GM12892 (cell line): ENCODE results near the gene RYK.

ENCODE experiments used
- POLR2A ChIP-seq: IDR thresholded peaks from 2 replicates; pipeline ENCODE4 v1.6.1; 2011; ENCODE audit warnings: low read depth, low read length, control low read depth
- POLR2AphosphoS5 ChIP-seq: IDR thresholded peaks from 2 replicates; pipeline ENCODE4 v1.6.1; 2011; ENCODE audit warnings: low read depth, low read length, control low read depth
- TAF1 ChIP-seq: IDR thresholded peaks from 2 replicates; pipeline ENCODE4 v1.6.1; 2011; ENCODE audit warnings: low read depth, mild to moderate bottlenecking, control low read depth, low read length, borderline replicate concordance

DNA sequence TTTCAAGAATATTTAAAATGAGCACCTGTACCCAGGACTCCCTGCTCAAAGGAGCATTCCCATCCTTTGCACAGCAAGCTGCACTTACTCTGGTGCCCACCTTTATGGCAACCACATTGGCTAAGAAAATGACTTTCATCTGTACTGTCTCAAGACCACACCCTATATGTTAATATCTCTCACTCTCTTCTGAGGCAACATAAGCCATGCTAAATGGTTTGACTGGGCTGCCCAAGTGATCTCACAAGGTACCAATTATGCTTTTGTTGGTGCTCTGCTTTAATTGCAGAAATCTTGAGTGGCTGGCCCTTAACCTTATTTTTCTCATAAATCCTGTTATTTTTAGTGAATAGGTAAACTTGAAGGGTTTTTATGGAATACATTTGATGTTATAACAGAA lies 17.7 kb downstream of the RYK start:
- no peak for TF ChIP-seq POLR2A
- no peak for TF ChIP-seq POLR2AphosphoS5
- TF ChIP-seq TAF1 = no peak
